MCF 10A (cell line): Measurements from ENCODE around the gene SLC25A12. TPM values are rescaled to one million over a fixed set of nuclear protein-coding genes. Genes with fewer than 3 reads are reported as not detected.

Experiments
- BruUV-seq: library from RNA; stranded (reverse); fragments of 400-500 nt; replicated peaks from 2 replicates; lab custom pipeline; 2021; lab: Mats Ljungman, UMichigan
- CTCF ChIA-PET: fragments of 300-600 bp; sonication (Branson Sonifier 250); formaldehyde crosslinking; extraction: SDS; loops from one replicate; lab custom pipeline; 2021; ENCODE audit warnings: antibody characterized with exemption, inconsistent platforms; lab: Yijun Ruan, JAX
- POLR2A ChIA-PET: fragments of 300-600, 350-650 bp; sonication (Branson Sonifier 250); formaldehyde crosslinking; extraction: SDS; loops from one replicate; lab custom pipeline; 2020; ENCODE audit warnings: antibody characterized with exemption, inconsistent platforms; lab: Yijun Ruan, JAX
- DNase-seq: peaks from one replicate; pipeline ENCODE4 v3.0.0-alpha.2; 2018; ENCODE audit not compliant: unreplicated experiment
- H3K27ac Mint-ChIP-seq: one replicate; pipeline ENCODE4 v1.8.0; 2022; ENCODE audit warnings: mild to moderate bottlenecking, low read depth, mixed read lengths; ENCODE audit not compliant: unreplicated experiment
- H3K27me3 Mint-ChIP-seq: one replicate; pipeline ENCODE4 v1.8.0; 2022; ENCODE audit warnings: mixed read lengths; ENCODE audit not compliant: insufficient read depth, unreplicated experiment
- H3K36me3 Mint-ChIP-seq: one replicate; pipeline ENCODE4 v1.8.0; 2022; ENCODE audit warnings: mild to moderate bottlenecking, moderate library complexity, mixed read lengths; ENCODE audit not compliant: insufficient read depth, unreplicated experiment
- H3K4me1 Mint-ChIP-seq: one replicate; pipeline ENCODE4 v1.8.0; 2022; ENCODE audit warnings: mixed read lengths; ENCODE audit not compliant: insufficient read depth, unreplicated experiment
- H3K4me3 Mint-ChIP-seq: one replicate; pipeline ENCODE4 v1.8.0; 2022; ENCODE audit warnings: mild to moderate bottlenecking, moderate library complexity, mixed read lengths; ENCODE audit not compliant: unreplicated experiment
- H3K9me3 Mint-ChIP-seq: one replicate; pipeline ENCODE4 v1.8.0; 2022; ENCODE audit warnings: mixed read lengths; ENCODE audit not compliant: unreplicated experiment
- intact Hi-C: fragments of 100-400 bp; cut with micrococcal nuclease; formaldehyde crosslinking; loops from 2 replicates; pipeline ENCODE4 v1.14.1; 2022
- total RNA-seq: library from RNA; stranded (reverse); gene quantifications from 2 replicates; pipeline ENCODE4 v1.2.3, GENCODE V29; 2022
- TF ChIP-seq, protein P1 (sequence below): fragments of 200-600 bp; IDR thresholded peaks from one replicate; pipeline ENCODE4 v1.8.0; 2022; ENCODE audit warnings: antibody characterized with exemption, mild to moderate bottlenecking; ENCODE audit not compliant: unreplicated experiment

The SLC25A12 gene
- total RNA-seq, 1 experiment from 2014 or later, result 12.5 TPM

- POLR2A ChIA-PET, result interaction anchor here (1.7 kb wide), 1 partner anchor 10 kb away, joined by 4 read pairs; no protein-coding TSS in a partner anchor
- intact Hi-C loops, result no loop called here
- Mint-ChIP-seq H3K4me1 (no peaks in the 10 kb centered on the region), H3K27ac (no peak overlapping the region), H3K27me3 (no peaks in the 10 kb centered on the region), H3K36me3 (peaks cover 47% of the 10 kb centered on the region), H3K4me3 (no peak overlapping the region), H3K9me3 (no peaks in the 10 kb centered on the region)
- TF ChIP-seq, protein P1, sequence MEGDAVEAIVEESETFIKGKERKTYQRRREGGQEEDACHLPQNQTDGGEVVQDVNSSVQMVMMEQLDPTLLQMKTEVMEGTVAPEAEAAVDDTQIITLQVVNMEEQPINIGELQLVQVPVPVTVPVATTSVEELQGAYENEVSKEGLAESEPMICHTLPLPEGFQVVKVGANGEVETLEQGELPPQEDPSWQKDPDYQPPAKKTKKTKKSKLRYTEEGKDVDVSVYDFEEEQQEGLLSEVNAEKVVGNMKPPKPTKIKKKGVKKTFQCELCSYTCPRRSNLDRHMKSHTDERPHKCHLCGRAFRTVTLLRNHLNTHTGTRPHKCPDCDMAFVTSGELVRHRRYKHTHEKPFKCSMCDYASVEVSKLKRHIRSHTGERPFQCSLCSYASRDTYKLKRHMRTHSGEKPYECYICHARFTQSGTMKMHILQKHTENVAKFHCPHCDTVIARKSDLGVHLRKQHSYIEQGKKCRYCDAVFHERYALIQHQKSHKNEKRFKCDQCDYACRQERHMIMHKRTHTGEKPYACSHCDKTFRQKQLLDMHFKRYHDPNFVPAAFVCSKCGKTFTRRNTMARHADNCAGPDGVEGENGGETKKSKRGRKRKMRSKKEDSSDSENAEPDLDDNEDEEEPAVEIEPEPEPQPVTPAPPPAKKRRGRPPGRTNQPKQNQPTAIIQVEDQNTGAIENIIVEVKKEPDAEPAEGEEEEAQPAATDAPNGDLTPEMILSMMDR, result no peak
- no TSS peak for BruUV-seq
- CTCF ChIA-PET, result interaction anchor here (0.7 kb wide), 2 partner anchors 11 to 1712 kb away, joined by 3 read pairs; no protein-coding TSS in a partner anchor
- no peak for DNase-seq
These were observed 139.6 kb downstream of the SLC25A12 start for GRCh38 chr2:171754254-171754939.

- ChIA-PET POLR2A (interaction anchor here (0.7 to 0.8 kb wide), 2 partner anchors 9 to 355 kb away, joined by 3 to 6 read pairs; partner anchors contain the start of gene DLX2), CTCF (no interaction called here)
- intact Hi-C loops, result no loop called here
- Mint-ChIP-seq H3K9me3 (no peaks in the 10 kb centered on the region), H3K4me3 (no peak overlapping the region), H3K36me3 (peaks cover 69% of the 10 kb centered on the region), H3K27ac (no peak overlapping the region), H3K27me3 (no peaks in the 10 kb centered on the region), H3K4me1 (no peaks in the 10 kb centered on the region)
- BruUV-seq, result no TSS peak
- no peak for DNase-seq
- TF ChIP-seq, protein P1, result no peak
These were observed 146.7 kb downstream of the SLC25A12 start for GRCh38 chr2:171747371-171747770.

GRCh38 chr2:171745806-171746205, 148.2 kb downstream of the SLC25A12 start:
- Mint-ChIP-seq H3K4me3 (no peak overlapping the region), H3K9me3 (no peaks in the 10 kb centered on the region), H3K27me3 (no peaks in the 10 kb centered on the region), H3K4me1 (no peaks in the 10 kb centered on the region), H3K36me3 (peaks cover 64% of the 10 kb centered on the region), H3K27ac (no peak overlapping the region)
- TF ChIP-seq, protein P1, result no peak
- ChIA-PET POLR2A (interaction anchor here (0.9 kb wide), 1 partner anchor 38 kb away, joined by 3 read pairs; no protein-coding TSS in a partner anchor), CTCF (interaction anchor here (1.5 kb wide), 1 partner anchor 381 kb away, joined by 4 read pairs; no protein-coding TSS in a partner anchor)
- intact Hi-C loops, result no loop called here
- no TSS peak for BruUV-seq
- DNase-seq, result no peak

- Mint-ChIP-seq H3K9me3 (no peaks in the 10 kb centered on the region), H3K4me3 (no peak overlapping the region), H3K36me3 (peaks cover 63% of the 10 kb centered on the region), H3K27me3 (no peaks in the 10 kb centered on the region), H3K27ac (no peak overlapping the region), H3K4me1 (no peaks in the 10 kb centered on the region)
- CTCF ChIA-PET, result interaction anchor here (1.3 to 1.5 kb wide), 2 partner anchors 39 to 382 kb away, joined by 3 to 4 read pairs; no protein-coding TSS in a partner anchor
- BruUV-seq, result no TSS peak
- intact Hi-C loops, result no loop called here
- no peak for DNase-seq
- TF ChIP-seq, protein P1, result no peak
- POLR2A ChIA-PET, result interaction anchor here (1.4 kb wide), 1 partner anchor 10 kb away, joined by 4 read pairs; no protein-coding TSS in a partner anchor
These were observed 148.9 kb downstream of the SLC25A12 start for GRCh38 chr2:171745141-171745540.
